Measurements from ENCODE around the gene PPTC7. TPM values are rescaled to one million over a fixed set of nuclear protein-coding genes. Genes with fewer than 3 reads are reported as not detected.
"Not testable (repeated sequence)": the region's sequence is repeated elsewhere in the genome, so short reads cannot be mapped to it uniquely, and the experiment has no call there.

The PPTC7 gene
- total and polyA plus RNA-seq, 8 donors: 13.3 to 24.2 (median 15.1) TPM

DNA sequence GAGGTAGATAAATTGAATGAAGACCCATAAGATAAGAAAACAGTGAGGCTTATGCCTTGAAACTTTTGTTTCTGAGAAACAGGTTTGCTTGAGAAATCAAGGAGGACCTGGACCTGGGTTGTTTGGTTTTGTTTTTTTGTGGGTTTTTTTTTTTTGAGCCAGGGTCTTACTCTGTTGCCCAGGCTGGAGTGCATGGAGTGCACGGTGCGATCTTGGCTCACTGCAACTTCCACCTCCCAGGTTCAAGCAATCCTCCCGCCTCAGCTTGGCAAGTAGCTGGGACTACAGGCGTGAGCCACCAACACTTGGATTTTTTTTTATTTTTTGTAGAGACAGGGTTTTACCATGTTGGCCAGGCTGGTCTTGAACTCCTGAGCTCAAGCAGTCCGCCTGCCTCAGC, 9.0 kb upstream of the PPTC7 start:
- ATAC-seq (no peak), DNase-seq (no peak)
- Histone ChIP-seq H3K9me3 (no peaks in the 10 kb centered on the region), H3K27ac (peak overlapping the region; percentile 88 to 91), H3K4me3 (no peak overlapping the region), H3K27me3 (no peaks in the 10 kb centered on the region), H3K4me1 (peaks cover 10 to 26% of the 10 kb centered on the region in 2 donors), H3K36me3 (no peaks in the 10 kb centered on the region)
- TF ChIP-seq, protein P1, sequence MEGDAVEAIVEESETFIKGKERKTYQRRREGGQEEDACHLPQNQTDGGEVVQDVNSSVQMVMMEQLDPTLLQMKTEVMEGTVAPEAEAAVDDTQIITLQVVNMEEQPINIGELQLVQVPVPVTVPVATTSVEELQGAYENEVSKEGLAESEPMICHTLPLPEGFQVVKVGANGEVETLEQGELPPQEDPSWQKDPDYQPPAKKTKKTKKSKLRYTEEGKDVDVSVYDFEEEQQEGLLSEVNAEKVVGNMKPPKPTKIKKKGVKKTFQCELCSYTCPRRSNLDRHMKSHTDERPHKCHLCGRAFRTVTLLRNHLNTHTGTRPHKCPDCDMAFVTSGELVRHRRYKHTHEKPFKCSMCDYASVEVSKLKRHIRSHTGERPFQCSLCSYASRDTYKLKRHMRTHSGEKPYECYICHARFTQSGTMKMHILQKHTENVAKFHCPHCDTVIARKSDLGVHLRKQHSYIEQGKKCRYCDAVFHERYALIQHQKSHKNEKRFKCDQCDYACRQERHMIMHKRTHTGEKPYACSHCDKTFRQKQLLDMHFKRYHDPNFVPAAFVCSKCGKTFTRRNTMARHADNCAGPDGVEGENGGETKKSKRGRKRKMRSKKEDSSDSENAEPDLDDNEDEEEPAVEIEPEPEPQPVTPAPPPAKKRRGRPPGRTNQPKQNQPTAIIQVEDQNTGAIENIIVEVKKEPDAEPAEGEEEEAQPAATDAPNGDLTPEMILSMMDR (IDR thresholded peaks at IDR 0.05): no peak
- intact Hi-C loops (cut with DNase I): no loop called here

DNA sequence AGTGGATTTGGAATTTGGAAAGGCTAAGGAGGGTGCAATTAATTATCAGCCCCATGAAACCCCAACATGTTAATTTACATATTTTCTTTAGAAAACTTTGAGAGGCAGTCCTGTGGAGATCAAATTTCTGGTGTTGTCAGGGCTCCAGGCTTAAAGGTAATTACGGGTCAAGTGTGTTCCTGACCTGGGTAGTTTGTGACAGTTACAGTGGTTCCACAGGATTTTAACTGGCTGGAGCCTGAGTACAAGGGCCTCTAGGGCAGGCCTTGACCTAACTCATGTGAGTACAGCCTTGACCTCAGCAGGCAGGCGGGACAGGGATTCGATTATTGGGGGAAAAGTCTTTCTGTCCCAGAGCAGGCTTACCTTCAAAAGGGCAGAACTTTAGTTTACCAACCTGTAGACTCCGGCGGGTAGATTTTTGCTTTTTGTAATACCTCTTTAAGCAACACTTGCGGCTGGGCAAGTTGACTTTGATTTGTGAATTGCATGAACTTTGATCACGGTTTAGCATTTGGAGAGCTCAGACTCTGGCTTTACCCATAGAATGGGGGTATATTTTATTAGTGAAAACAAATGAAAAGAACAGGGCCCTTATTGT, 8.4 kb upstream of the PPTC7 start:
- H3K27ac ChIP-seq: peak overlapping the region; percentile 88 to 91
- intact Hi-C loops (cut with DNase I): no loop called here
- peak; percentile 92 for ATAC-seq

DNA sequence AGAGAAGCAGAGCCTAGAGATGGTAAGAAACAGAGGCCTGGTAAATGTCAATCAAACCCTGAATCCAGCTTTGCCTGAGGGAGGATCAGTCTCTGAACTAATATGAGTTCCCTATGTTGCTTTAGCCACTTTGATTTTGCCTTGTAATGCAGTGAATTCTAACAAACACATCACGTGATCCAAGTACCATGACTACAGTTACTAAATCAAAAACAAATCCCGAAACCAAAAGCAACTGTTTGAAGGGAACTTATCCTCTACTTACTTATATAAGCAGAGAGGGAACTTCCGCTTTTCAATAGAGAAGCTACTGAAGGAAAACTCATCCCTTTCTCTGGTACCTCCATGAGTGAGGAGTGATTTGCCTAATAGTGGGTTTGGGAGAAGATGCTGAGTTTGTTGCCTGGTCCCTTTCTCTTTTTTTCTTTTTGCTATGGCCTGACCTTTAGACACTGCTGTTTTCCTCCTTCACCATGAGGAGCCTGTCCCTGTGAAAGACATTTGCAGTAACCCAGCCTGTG, 7.7 kb upstream of the PPTC7 start:
- TF ChIP-seq, protein P1 (IDR thresholded peaks at IDR 0.05): no peak
- DNase-seq (peak in 1 of 4 donors; percentile 45), ATAC-seq (peak; percentile 77)
- H3K4me3 ChIP-seq: no peak overlapping the region
- peaks cover 12 to 32% of the 10 kb centered on the region in 2 donors for H3K4me1 ChIP-seq
- intact Hi-C loops (cut with DNase I): no loop called here
- no peaks in the 10 kb centered on the region for H3K27me3 ChIP-seq
- no peaks in the 10 kb centered on the region for H3K9me3 ChIP-seq
- peak overlapping the region; percentile 88 to 91 for H3K27ac ChIP-seq
- no peaks in the 10 kb centered on the region for H3K36me3 ChIP-seq

More for the DNA sequence above, 8.4 kb upstream of the PPTC7 start:
- no peaks in the 10 kb centered on the region for H3K9me3 ChIP-seq
- H3K36me3 ChIP-seq: no peaks in the 10 kb centered on the region
- TF ChIP-seq, protein P1 (IDR thresholded peaks at IDR 0.05): no peak
- DNase-seq: peak in 2 of 4 donors; percentile 32 to 48
- no peaks in the 10 kb centered on the region for H3K27me3 ChIP-seq
- peaks cover 10 to 26% of the 10 kb centered on the region in 2 donors for H3K4me1 ChIP-seq
- no peak overlapping the region for H3K4me3 ChIP-seq

DNA sequence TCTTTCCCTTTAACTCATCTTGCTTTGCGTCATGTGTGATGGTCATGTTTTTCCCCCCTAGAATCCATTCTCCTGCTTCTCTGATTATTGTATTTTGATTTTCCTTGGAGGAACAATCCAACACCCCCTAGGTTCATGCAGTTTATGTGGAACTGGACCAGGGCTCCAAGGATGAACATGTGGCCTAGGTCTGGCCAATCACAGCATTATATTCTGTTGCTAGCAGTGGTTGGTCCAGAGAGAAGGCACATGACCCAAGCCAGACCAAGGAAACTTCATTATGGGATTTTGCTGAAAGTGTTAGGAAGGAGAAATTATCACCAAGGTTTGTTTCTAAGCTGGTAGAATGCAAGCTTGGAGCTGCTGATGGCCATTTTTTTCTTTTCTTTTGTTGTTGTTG, 6.9 kb upstream of the PPTC7 start:
- Histone ChIP-seq H3K27ac (peak overlapping the region; percentile 88 to 91), H3K4me1 (peaks cover 15 to 40% of the 10 kb centered on the region in 2 donors), H3K27me3 (no peaks in the 10 kb centered on the region), H3K9me3 (no peaks in the 10 kb centered on the region), H3K36me3 (no peaks in the 10 kb centered on the region), H3K4me3 (no peak overlapping the region)
- intact Hi-C loops (cut with DNase I): no loop called here
- DNase-seq (no peak), ATAC-seq (no peak)
- TF ChIP-seq, protein P1 (IDR thresholded peaks at IDR 0.05): no peak

DNA sequence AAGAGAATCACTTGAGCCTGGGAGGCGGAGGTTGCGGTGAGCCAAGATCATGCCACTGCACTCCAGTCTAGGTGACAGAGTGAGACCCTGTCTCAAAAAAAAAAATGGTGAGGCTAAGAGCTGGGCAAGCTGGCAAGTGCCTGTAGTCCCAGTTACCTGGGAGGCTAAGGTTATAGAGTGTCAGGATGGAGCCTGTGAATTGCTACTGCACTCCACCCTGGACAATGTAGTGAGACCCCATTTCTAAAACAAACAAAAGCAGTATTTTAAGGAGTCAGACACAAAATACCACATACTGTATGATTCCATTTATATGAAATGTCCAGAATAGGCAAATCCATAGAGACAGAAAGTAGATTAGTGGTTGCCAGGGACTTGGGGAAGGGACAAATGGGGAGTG, 4.0 kb upstream of the PPTC7 start:
- H3K9me3 ChIP-seq; H3K4me3 ChIP-seq; H3K27ac ChIP-seq; H3K36me3 ChIP-seq; ATAC-seq; DNase-seq; intact Hi-C loops (cut with DNase I); H3K27me3 ChIP-seq: not testable (repeated sequence)
- H3K4me1 ChIP-seq: peaks cover 24 to 56% of the 10 kb centered on the region in 2 donors
